ENCODE data around the gene RAB33A. TPM values are rescaled to one million over a fixed set of nuclear protein-coding genes. Genes with fewer than 3 reads are reported as not detected.

RAB33A gene
- total and polyA plus RNA-seq, 2 of the 4 experiments (the other 2 are of a cell fraction) = 1.6 to 1.8 TPM

- no TSS peak for BruUV-seq (replicated peaks)
- ChIA-PET POLR2A (ENCODE audit: unreplicated experiment) (no interaction called here), CTCF (no interaction called here)
- Histone ChIP-seq H3K4ac (ENCODE audit: low read depth, low read length) (peak overlapping the region; percentile 48; the same call in 1 of the 2 replicates), H3K56ac (ENCODE audit: extremely low read depth, insufficient read depth, low read length) (no peak overlapping the region), H2BK120ac (ENCODE audit: low read depth, low read length) (peak overlapping the region; percentile 48; the same call in 1 of the 2 replicates), H3K4me1 (ENCODE audit: control insufficient read depth, insufficient read depth, low read length) (peaks cover 7% of the 10 kb centered on the region), H2BK5ac (ENCODE audit: low read depth, low read length, poor library complexity, severe bottlenecking) (no peak overlapping the region), H3K9ac (ENCODE audit: low read depth, low read length) (no peak overlapping the region), H2BK20ac (ENCODE audit: low read depth, low read length) (no peak overlapping the region), H3K79me1 (ENCODE audit: low read depth in 1 of 2, low read length in 2 of 2) (no peaks in the 10 kb centered on the region), H4K91ac (ENCODE audit: insufficient read depth, low read depth, low read length) (peak overlapping the region; percentile 32; the same call in 1 of the 2 replicates), H4K5ac (ENCODE audit: low read depth, low read length) (no peak overlapping the region), H3K23ac (ENCODE audit: low read depth, low read length) (no peak overlapping the region), H2AK5ac (ENCODE audit: low read depth, low read length) (0 out of 2 replicates have a peak overlapping the region, but pooled peaks have one; percentile 69), H2BK15ac (ENCODE audit: low read depth, low read length) (peak overlapping the region; percentile 22; the same call in 1 of the 3 replicates), H3K18ac (ENCODE audit: low read depth, low read length) (no peak overlapping the region), H3K27ac (ENCODE audit: insufficient read depth, low read length) (no peak overlapping the region), H3K9me3 (ENCODE audit: control insufficient read depth, insufficient read depth, low read length) (no peaks in the 10 kb centered on the region), H2AFZ (replicated peaks; ENCODE audit: low read length, poor library complexity) (peak overlapping the region; percentile 87), H3K9me1 (ENCODE audit: insufficient read depth, low read length) (peaks cover 11% of the 10 kb centered on the region; the same call in 1 of the 2 replicates), H3K36me3 (ENCODE audit: control insufficient read depth, insufficient read depth, low read length) (no peaks in the 10 kb centered on the region), H2AK9ac (replicated peaks; ENCODE audit: low read depth, low read length, poor library complexity) (peak overlapping the region; percentile 9), H3K4me2 (ENCODE audit: low read depth, low read length) (peak overlapping the region; percentile 3), H3K27me3 (ENCODE audit: control insufficient read depth, insufficient read depth, low read length) (peaks cover 2% of the 10 kb centered on the region; the same call in 1 of the 2 replicates), H3K14ac (replicated peaks; ENCODE audit: low read depth, low read length) (0 out of 2 replicates have a peak overlapping the region, but pooled peaks have one; percentile 41), H4K20me1 (ENCODE audit: insufficient read depth, low read length) (no peaks in the 10 kb centered on the region), H4K8ac (ENCODE audit: low read depth in 2 of 2, low read length in 2 of 2) (peak overlapping the region; percentile 44 to 64; a peak in 2 of 4 replicates), H3K4me3 (ENCODE audit: insufficient read depth, low read depth, low read length) (peak overlapping the region; percentile 42)
- DNase-seq (no peak), ATAC-seq (ENCODE audit: low read depth) (no peak)
- 45% methylated on average over 10 of the region's 34 CpGs; no CpG with 5 or more reads in 1 of the 2 experiments for WGBS, 2 experiments (ENCODE audit: extremely low coverage in 2 of 2, insufficient read length in 1 of 2)
- in situ Hi-C loops (cut with MboI; ENCODE audit: low sequenced_read_pairs) = no loop called here
- intact Hi-C loops (cut with micrococcal nuclease) = loop anchor here (5.0 kb wide), 1 partner anchor 60 kb away; the partner anchor contains the start of gene ELF4
- dilution Hi-C loops (cut with HindIII; ENCODE audit: low sequenced_read_pairs, unreplicated experiment) = no loop called here
- TF ChIP-seq RCOR1 (IDR thresholded peaks at IDR 0.05; ENCODE audit: insufficient replicate concordance, low read length) (no peak), RFX5 (IDR thresholded peaks at IDR 0.05; ENCODE audit: low read depth, low read length) (no peak), RAD21 (IDR thresholded peaks at IDR 0.05; ENCODE audit: low read length) (no peak), POLR2A (IDR thresholded peaks at IDR 0.05; ENCODE audit: low read depth, low read length) (no peak), USF2 (IDR thresholded peaks at IDR 0.05; ENCODE audit: low read depth, low read length) (no peak), NFE2L2 (IDR thresholded peaks at IDR 0.05; ENCODE audit: low read depth, low read length) (no peak), ELK1 (IDR thresholded peaks at IDR 0.05; ENCODE audit: borderline replicate concordance, low read depth, low read length) (no peak), MAFK (IDR thresholded peaks at IDR 0.05; ENCODE audit: low read depth, low read length) (no peak), MXI1 (IDR thresholded peaks at IDR 0.05; ENCODE audit: borderline replicate concordance, low read depth, low read length) (no peak), BHLHE40 (IDR thresholded peaks at IDR 0.05; ENCODE audit: low read depth, low read length) (no peak), FOS (IDR thresholded peaks at IDR 0.05; ENCODE audit: low read depth, low read length) (no peak), SMC3 (IDR thresholded peaks at IDR 0.05; ENCODE audit: low read depth, low read length) (no peak), CEBPB (IDR thresholded peaks at IDR 0.05; ENCODE audit: low read depth, low read length) (no peak)
These were observed 524 bp downstream of the RAB33A start for GRCh38 chrX:130172127-130172845.

Measured in IMR-90 (cell line).